Calu3 (cell line): ENCODE measurements around the gene ANXA10. TPM values are rescaled to one million over a fixed set of nuclear protein-coding genes. Genes with fewer than 3 reads are reported as not detected.

Experiments used
- BruUV-seq: library from RNA; stranded (reverse); fragments of 400-500 nt; replicated peaks from 2 replicates; lab custom pipeline; 2021; lab: Mats Ljungman, UMichigan
- CTCF ChIA-PET: fragments of 300-600 bp; sonication (Branson Sonifier 250); formaldehyde crosslinking; loops from one replicate; lab custom pipeline; 2022; ENCODE audit warnings: antibody characterized with exemption; lab: Charles Lee
- DNase-seq: peaks from one replicate; pipeline ENCODE4 v3.0.0; 2022
- H3K27ac Mint-ChIP-seq: one replicate; pipeline ENCODE4 v1.8.0; 2022; ENCODE audit warnings: mixed read lengths; ENCODE audit not compliant: unreplicated experiment
- H3K27me3 Mint-ChIP-seq: one replicate; pipeline ENCODE4 v1.8.0; 2022; ENCODE audit warnings: mixed read lengths; ENCODE audit not compliant: unreplicated experiment
- H3K36me3 Mint-ChIP-seq: one replicate; pipeline ENCODE4 v1.8.0; 2022; ENCODE audit warnings: mild to moderate bottlenecking, moderate library complexity, mixed read lengths; ENCODE audit not compliant: insufficient read depth, unreplicated experiment
- H3K4me1 Mint-ChIP-seq: one replicate; pipeline ENCODE4 v1.8.0; 2022; ENCODE audit warnings: mild to moderate bottlenecking, low read depth, mixed read lengths; ENCODE audit not compliant: unreplicated experiment
- H3K4me3 Mint-ChIP-seq: one replicate; pipeline ENCODE4 v1.8.0; 2022; ENCODE audit warnings: mild to moderate bottlenecking, low read depth, moderate library complexity, mixed read lengths; ENCODE audit not compliant: unreplicated experiment
- H3K9me3 Mint-ChIP-seq: one replicate; pipeline ENCODE4 v1.8.0; 2022; ENCODE audit warnings: low read depth, mixed read lengths; ENCODE audit not compliant: unreplicated experiment
- intact Hi-C: fragments of 100-400 bp; cut with micrococcal nuclease; formaldehyde crosslinking; loops from one replicate; pipeline ENCODE4 v1.10.0; 2022; ENCODE audit not compliant: unreplicated experiment
- total RNA-seq: library from RNA; stranded (reverse); gene quantifications from 2 replicates; pipeline ENCODE4 v1.2.3, GENCODE V29; 2022
- TF ChIP-seq, protein P1 (sequence below): fragments of 200-600 bp; IDR thresholded peaks from one replicate; pipeline ENCODE4 v1.8.0; 2022; ENCODE audit warnings: antibody characterized with exemption; ENCODE audit not compliant: unreplicated experiment

The ANXA10 gene
- total RNA-seq, 1 experiment from 2014 or later: 43.2 TPM

- no peak overlapping the region for H3K27ac Mint-ChIP-seq
- no TSS peak for BruUV-seq
- TF ChIP-seq, protein P1, sequence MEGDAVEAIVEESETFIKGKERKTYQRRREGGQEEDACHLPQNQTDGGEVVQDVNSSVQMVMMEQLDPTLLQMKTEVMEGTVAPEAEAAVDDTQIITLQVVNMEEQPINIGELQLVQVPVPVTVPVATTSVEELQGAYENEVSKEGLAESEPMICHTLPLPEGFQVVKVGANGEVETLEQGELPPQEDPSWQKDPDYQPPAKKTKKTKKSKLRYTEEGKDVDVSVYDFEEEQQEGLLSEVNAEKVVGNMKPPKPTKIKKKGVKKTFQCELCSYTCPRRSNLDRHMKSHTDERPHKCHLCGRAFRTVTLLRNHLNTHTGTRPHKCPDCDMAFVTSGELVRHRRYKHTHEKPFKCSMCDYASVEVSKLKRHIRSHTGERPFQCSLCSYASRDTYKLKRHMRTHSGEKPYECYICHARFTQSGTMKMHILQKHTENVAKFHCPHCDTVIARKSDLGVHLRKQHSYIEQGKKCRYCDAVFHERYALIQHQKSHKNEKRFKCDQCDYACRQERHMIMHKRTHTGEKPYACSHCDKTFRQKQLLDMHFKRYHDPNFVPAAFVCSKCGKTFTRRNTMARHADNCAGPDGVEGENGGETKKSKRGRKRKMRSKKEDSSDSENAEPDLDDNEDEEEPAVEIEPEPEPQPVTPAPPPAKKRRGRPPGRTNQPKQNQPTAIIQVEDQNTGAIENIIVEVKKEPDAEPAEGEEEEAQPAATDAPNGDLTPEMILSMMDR: no peak
- H3K36me3 Mint-ChIP-seq: no peaks in the 10 kb centered on the region
- CTCF ChIA-PET: no interaction called here
- no peaks in the 10 kb centered on the region for H3K4me1 Mint-ChIP-seq
- H3K4me3 Mint-ChIP-seq: no peak overlapping the region
- DNase-seq: no peak
- H3K9me3 Mint-ChIP-seq: no peaks in the 10 kb centered on the region
- intact Hi-C loops: loop anchor here (10.0 kb wide), 1 partner anchor 177 kb away; no protein-coding TSS in a partner anchor
- H3K27me3 Mint-ChIP-seq: no peaks in the 10 kb centered on the region
These were observed 21.0 kb upstream of the ANXA10 start for GRCh38 chr4:168071304-168071703.

- no TSS peak for BruUV-seq
- CTCF ChIA-PET: no interaction called here
- no peaks in the 10 kb centered on the region for H3K36me3 Mint-ChIP-seq
These were observed 17.5 kb upstream of the ANXA10 start for GRCh38 chr4:168074861-168075260.

GRCh38 chr4:168076989-168077725 lies 15.2 kb upstream of the ANXA10 start:
- no peaks in the 10 kb centered on the region for H3K27me3 Mint-ChIP-seq
- intact Hi-C loops: loop anchor here (1.0 to 10.0 kb wide), 4 partner anchors 77 to 1056 kb away; no protein-coding TSS in a partner anchor
- peaks cover 8% of the 10 kb centered on the region for H3K4me1 Mint-ChIP-seq
- H3K4me3 Mint-ChIP-seq: no peak overlapping the region
- H3K36me3 Mint-ChIP-seq: no peaks in the 10 kb centered on the region
- no peak overlapping the region for H3K27ac Mint-ChIP-seq
- TF ChIP-seq, protein P1: peak; percentile 43
- DNase-seq: peak; percentile 74
- CTCF ChIA-PET: no interaction called here
- H3K9me3 Mint-ChIP-seq: no peaks in the 10 kb centered on the region
- BruUV-seq: no TSS peak

More at GRCh38 chr4:168074861-168075260, 17.5 kb upstream of the ANXA10 start:
- H3K4me1 Mint-ChIP-seq: peaks cover 8% of the 10 kb centered on the region
- intact Hi-C loops: loop anchor here (10.0 kb wide), 1 partner anchor 180 kb away; no protein-coding TSS in a partner anchor
- no peak for DNase-seq
- TF ChIP-seq, protein P1: no peak
- no peak overlapping the region for H3K27ac Mint-ChIP-seq
- no peaks in the 10 kb centered on the region for H3K9me3 Mint-ChIP-seq
- no peaks in the 10 kb centered on the region for H3K27me3 Mint-ChIP-seq
- H3K4me3 Mint-ChIP-seq: no peak overlapping the region

DNA sequence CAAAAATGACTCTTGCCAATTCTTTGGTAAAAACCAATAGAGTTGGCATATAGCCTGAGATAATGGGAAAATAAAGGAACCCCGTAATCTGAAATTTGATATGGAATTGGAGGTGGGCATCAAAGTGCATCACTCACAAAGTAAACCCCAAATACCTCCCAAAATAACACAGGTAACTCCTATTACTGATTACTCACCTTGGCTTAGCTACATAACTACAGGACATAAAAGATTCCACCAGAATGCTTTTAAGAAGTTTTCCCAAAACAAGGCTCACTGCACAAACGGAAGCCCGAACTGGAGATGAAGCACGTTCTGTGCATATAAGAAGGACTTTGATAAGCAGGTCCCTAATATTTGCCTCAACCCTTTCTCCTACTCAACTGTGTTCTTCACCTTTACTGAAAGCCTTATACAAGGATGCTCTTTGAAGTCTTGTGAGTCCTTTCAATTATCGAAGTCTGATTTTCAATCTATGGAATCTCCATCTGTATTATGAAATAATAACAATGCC lies 14.6 kb upstream of the ANXA10 start:
- no peak overlapping the region for H3K27ac Mint-ChIP-seq
- no TSS peak for BruUV-seq
- intact Hi-C loops: loop anchor here (1.0 to 10.0 kb wide), 4 partner anchors 77 to 1057 kb away; no protein-coding TSS in a partner anchor

More for the DNA sequence above, 14.6 kb upstream of the ANXA10 start:
- no peak for DNase-seq
- CTCF ChIA-PET: no interaction called here
- no peaks in the 10 kb centered on the region for H3K27me3 Mint-ChIP-seq
- peaks cover 8% of the 10 kb centered on the region for H3K4me1 Mint-ChIP-seq
- no peaks in the 10 kb centered on the region for H3K36me3 Mint-ChIP-seq
- H3K9me3 Mint-ChIP-seq: no peaks in the 10 kb centered on the region
- no peak overlapping the region for H3K4me3 Mint-ChIP-seq
- TF ChIP-seq, protein P1: no peak
